Bronchus fibroblast of lung (primary cell): Measurements from ENCODE around the gene G3BP1. TPM values are rescaled to one million over a fixed set of nuclear protein-coding genes. Genes with fewer than 3 reads are reported as not detected.

Experiments used
- total RNA-seq: library from RNA; depleted of rRNA; stranded (reverse); fragments of >200 nt; gene quantifications from 2 replicates; pipeline ENCODE4 v1.2.3, GENCODE V29; 2015

G3BP1 gene
- total RNA-seq: 103 and 117 TPM in 2 replicates

DNA sequence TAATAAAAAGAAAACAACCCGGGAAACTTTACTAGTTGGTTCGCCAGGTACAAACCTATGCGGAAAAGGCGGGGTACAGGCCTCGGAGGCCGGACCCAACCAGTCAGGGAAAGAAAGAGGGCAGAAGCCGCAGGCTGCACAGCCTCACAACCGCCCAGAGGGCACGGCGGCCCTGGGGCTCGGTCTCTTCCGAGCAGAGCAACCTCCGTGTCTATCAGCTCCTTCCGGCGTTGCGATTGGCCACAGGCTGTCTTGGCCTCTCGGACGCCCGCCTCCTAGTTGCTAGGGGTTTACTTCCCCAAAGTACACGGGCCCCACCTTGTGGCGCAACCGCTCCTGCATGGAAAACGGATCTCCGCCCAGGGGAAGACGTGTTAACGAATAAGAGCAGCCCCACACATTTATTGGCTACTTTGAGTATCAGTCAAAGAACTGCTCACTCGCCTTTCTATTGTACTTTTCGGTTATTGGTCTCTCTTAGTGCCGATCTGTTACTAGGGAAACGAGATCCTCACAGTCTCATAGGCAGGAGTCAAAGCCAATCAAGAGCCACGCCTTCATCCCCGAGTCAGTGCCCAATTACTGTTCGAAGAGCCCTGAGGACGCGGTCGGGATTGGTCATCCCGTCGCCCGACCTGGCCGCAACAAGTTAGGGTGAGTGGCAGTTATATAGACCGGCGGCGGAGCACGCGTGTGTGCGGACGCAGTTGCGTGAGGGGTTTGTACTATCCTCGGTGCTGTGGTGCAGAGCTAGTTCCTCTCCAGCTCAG, at the start of gene G3BP1:
Gene G3BP1 (plus strand): TSS at position 696 of the 770 bp plus-strand sequence. CDS start 14,667 bp downstream, outside the sequence.

DNA sequence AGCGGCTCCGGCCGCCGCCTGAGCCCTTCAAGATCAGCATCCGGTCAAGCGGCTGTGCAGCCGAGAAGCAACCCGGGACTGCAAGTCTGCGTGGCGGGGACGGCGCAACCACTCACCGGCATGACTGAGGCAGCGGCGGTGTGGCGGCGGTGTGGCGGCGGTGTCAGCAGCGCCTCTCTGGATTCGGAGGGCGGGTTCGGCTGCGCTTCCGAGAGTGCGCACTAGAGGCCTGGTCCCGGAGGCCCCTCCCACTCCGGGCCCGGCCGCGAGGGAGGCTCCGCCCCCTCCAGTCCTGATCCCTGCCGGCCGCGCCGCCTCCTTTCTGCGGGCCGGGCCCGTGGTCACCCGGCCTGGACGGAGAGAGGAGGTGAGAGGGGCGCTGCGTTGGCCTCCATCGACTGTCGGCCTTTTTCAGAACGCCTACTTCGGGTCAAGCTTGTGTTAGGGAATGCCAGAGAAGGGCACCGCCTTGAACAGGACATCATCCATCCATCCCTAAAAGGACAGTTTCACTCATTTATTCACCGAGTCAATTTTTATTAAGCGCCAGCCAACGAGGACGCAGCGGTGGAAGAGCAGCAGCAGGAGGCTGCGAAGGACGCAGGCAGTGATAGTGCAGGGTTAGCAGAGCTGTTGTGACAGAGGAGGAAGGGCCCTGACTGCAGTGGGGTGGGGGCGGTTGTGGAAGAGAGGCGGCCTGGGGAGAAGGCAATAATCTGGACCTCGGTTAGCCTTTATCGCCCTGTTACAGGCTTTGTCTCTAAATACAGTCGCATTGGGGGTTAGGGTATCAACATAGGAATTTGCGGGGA, 13.1 kb upstream of the G3BP1 start, which contains the start of gene ATOX1:
Gene ATOX1 (minus strand): TSS at position 202 of the 812 bp plus-strand sequence. CDS start 80 bp downstream, at position 122.

Other genes starting within 250 kb of the G3BP1 start
- not detected in 2 replicates for gene FAT2, start 180.6 kb upstream of the G3BP1 start, total RNA-seq
- 644 and 678 TPM in 2 replicates for gene SPARC, start 85.0 kb upstream of the G3BP1 start, total RNA-seq
- gene ATOX1, start 13.3 kb upstream of the G3BP1 start, total RNA-seq: 157 and 179 TPM in 2 replicates
- not detected in 2 replicates for gene GLRA1, start 152.9 kb downstream of the G3BP1 start, total RNA-seq